NCI-H1092 treated with DMSO at 0.1 percent for 48 hours (cell line): ENCODE results near the gene SLC6A11.

Experiments
- DNase-seq: peaks from one replicate; lab custom pipeline; 2025; lab: John Stamatoyannopoulos, UW

SLC6A11 gene

DNA sequence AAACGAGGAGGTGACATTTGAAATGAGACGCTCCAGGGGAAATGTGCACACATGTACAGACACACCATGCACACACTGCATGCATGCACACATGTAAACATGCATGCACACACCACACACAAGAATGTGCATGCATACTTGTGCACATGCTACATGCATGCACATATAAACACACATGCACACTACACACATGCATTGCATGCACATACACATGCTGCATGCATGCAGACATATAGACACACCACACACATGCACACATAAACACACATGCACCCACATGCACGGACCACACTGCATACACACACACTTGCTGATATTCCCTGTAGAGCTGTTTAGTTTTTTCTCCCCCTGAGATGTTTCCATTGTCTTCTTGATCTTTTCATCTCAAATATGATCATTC is 138.7 kb downstream of the SLC6A11 start:
- no peak for DNase-seq

DNA sequence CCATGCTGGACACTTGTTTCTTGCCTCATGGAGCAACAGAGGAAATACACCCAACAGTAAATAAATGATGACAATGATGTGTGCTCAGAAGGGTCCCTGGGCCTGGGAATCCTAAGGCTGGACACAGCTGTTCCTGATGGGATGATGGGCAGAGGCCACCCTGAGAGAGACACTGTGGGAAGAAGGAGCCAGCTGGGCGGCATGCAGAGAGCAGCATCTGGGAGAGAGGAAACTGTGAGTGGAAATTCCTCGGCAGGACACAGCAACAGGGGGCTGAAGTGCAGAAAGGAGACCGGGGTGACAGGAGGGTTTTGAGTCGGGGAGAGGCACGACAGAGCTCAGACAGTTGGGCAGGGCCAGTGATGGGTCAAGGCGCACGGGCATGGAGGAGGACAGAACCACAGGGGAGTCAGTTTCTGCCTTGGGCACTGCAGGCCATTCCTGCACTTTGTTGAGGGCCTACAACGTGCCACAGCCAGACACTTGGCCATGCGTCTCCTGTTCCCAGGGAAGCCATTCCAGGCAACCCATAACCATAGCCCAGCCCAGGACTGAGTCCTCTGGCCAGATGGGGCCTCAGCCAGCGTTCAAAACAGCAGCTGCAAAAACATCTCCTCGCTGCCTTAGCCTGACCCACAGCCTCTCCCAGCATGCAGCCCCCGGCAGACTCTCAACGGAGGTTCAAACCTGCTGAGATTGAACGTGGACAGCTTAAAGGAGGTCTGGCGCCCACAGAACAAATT is 139.9 kb downstream of the SLC6A11 start:
- DNase-seq: no peak

DNA sequence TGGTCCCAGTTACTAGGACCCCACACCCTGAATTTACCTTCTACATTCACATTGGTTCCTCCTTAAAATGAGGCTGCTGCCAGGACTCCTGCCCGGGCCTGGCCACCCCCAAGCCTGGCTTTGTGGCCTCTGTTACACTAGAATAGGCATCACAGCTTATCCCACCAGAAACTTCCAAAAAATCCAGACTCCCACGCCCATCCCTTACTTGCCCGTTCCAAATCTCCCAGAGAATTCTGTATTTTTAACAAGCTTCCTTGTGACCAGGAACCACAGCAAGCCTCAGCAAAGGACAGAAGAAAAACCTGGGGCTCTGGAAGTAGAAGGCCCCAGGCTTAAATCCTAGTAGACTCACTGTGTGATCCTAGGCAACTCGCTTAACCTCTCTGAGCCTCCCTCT is 140.5 kb downstream of the SLC6A11 start:
- no peak for DNase-seq

- no peak for DNase-seq
Observed at GRCh38 chr3:10956986-10957385, 141.0 kb downstream of the SLC6A11 start.

DNA sequence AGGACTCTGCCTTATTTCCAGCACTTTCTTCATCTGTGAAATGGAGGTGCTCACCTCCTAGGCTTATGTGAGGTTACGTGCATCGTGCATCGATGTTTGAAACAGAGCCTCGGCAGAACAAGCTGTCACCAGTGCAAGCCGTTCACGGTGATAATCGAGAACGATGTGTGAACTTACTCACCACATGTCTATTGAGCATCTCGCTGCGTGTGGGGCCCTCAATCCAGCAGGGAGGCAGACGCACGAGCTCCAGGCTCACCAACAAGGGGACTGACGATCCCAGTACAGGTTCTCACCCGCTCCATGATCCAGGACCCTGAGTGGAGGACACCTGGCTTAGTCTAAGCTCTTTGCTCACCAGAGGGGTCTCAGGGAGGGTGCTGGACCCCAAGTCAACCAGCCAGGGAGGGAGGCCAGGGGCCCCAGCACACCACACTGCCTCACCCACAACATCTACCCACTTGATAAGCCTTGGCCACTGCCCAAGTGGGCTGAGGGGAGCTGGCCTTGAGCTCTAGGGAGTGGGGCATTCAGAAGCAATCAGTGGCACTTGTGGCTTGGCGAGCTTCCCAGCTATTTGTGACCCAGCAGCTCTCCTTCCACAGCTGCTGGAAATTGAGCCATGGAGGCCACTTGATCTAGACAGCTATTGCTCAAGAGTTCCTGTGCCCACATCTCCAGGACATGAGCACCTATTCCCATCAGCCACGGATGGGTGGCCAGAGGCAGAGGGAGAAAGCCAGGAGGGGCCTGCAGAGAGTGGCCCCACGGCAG is 142.1 kb downstream of the SLC6A11 start:
- peak; percentile 92 for DNase-seq

- DNase-seq: no peak
Observed at GRCh38 chr3:10960255-10960654, 144.2 kb downstream of the SLC6A11 start.

- DNase-seq: peak; percentile 38
Observed at GRCh38 chr3:10961921-10962320, 145.9 kb downstream of the SLC6A11 start.

GRCh38 chr3:10962481-10963036 is 146.5 kb downstream of the SLC6A11 start:
- peak; percentile 83 for DNase-seq

- no peak for DNase-seq
Observed at GRCh38 chr3:10964537-10965167, 148.6 kb downstream of the SLC6A11 start.

- DNase-seq: peak; percentile 64
Observed at GRCh38 chr3:10968401-10968800, 152.4 kb downstream of the SLC6A11 start.

DNA sequence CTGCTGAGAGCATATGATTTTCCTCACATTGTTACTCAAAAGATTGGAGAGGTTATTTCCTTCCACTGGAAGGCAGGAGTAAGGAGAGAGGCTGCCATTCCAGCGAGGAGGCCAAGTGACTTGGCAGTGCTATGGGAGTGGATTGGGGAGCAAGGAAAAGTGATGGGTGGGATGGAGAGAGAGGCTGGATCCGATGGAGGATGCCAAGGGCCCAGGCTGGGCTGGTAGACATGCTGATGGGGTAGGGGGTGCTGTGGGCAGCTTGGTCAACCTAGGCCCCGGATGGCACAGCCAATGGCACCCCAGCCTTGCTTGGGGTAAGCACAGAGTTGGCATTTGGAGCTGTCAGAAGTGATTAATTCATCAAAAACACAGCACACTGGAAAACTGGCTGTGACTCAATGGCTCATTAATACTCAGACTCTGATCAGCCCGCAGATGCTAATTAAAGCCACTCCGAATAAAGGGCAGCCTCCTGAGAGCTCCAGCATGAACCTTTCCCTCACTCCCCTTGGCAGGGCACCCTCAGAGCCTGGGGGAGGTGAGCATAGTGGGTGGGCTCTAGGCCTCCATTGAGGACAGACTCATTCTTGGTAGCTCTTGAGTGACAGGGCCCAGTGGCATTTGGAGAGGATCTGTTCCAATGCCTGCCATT is 154.4 kb downstream of the SLC6A11 start:
- no peak for DNase-seq

- no peak for DNase-seq
Observed at GRCh38 chr3:10972072-10972782, 156.2 kb downstream of the SLC6A11 start.

DNA sequence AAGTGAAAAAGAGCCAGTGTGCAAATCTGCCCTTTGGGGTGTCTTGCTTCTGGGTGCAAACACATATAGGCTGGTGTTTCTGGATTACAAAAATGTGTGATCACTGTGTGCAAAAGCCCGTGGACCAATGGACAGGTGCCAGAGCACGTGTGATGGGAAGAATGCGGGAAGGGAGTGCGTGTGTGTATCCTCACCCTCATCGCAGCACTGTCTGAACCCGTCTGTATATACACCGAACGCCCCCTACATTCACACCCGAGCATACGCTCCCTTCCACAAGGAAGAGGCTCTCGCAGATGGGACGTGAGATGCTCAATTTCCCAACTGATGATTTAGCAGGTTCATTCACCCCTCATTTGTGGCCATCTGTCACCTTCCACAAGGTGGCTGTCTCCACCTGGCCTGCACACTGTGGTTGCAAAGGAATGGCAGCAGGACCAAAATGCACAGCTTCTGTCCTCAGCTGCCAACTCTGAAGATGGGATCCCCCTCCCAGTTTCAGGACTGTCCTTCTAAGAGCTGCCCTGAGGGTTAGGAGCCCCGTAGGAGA is 157.1 kb downstream of the SLC6A11 start:
- no peak for DNase-seq

DNA sequence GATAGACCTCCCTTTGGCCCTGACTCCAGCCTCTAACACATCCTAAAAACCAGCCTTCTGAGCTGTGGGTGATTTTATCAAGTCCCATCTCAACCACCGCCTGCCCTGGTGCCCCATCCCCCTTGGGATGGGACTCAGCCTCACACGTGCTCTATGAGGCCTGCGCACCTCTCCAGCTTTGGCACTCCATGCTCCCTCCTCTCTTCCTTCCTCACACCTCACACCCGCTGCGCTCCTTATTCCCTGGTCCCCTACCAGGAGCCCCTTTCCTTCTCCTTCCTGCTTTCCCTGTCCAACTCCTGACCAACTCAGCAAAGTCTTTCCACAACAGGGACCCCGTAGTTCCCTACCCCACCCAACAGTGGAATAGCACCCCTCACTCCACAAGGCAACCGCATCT is 158.1 kb downstream of the SLC6A11 start:
- DNase-seq: no peak

DNA sequence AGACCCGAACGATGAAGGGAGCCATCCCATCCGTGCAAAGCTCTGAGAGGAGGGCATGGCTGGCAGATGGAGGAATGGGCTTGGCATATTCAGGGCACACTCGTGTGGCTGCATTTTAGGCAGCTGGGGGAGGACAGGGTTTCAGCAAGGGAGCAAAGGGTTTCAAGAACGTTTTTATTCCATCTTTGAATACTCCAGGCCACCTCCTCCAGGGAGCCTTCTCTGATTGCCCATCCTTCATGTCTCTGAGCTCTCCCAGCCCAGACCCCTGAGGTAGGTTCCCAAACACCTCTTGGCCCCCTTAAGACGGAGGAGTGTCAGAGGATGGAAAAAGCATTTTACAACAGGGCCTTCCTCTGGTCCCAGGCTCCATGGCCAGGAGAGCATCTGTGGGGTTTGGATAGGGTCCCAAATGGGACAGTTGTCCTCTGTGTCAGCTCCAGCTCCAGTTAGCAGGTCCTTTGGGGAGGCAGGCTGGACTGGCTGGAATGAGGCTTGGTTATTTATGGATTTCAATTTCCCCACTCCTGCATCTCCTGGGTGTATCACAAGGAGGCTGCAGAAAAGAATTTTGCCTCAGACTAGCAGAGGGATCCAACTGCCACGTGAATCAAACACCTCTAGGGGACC is 158.8 kb downstream of the SLC6A11 start:
- no peak for DNase-seq

GRCh38 chr3:10975695-10976234 is 159.7 kb downstream of the SLC6A11 start:
- no peak for DNase-seq

DNA sequence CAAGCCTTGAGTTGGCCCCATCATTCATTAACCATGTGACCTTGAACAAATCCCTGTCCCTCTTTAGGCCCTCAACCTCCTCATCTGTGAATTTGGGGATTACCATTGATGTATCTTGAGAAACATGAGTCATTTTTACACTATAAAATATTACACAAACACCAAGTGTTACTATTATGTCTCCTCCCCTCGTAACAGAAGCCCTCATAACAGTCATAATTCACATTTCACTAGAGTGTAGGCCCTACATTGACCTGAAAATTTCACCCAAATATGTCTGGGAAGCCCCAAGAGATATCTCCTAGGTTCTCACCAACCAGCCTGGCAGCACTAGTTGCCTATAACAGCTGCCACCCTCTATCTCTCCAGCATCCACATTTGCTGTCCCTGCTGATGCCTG is 160.7 kb downstream of the SLC6A11 start:
- no peak for DNase-seq

DNA sequence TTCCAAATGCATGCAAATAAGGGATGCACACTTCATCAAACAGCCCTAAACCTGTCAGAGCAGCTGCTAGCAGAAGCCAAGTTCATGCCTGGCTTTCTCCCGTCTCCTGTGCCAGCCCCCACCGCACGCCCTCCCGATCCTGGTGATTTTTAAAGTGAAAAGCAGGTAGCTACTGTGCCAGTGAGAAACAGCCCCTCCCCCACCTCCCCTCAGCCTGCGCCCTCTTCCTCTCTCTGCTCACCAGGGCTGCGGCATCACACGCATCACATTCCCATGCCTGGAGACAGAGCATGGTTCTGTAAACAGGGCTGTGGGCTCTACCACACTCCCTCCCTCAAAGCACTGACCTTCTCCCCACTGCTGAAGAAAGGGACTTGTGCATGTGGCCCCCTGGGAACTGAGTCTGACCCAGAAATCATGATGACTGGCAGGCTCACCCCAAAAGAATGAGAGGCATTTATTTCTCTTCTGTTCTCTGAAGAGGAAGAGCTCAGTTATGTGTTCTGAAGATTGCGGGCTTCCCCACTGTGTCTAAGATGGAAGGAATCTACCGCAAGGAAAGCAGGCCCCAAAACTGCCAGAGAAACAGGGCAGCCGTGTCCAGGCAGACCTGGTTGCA is 162.0 kb downstream of the SLC6A11 start:
- no peak for DNase-seq

DNA sequence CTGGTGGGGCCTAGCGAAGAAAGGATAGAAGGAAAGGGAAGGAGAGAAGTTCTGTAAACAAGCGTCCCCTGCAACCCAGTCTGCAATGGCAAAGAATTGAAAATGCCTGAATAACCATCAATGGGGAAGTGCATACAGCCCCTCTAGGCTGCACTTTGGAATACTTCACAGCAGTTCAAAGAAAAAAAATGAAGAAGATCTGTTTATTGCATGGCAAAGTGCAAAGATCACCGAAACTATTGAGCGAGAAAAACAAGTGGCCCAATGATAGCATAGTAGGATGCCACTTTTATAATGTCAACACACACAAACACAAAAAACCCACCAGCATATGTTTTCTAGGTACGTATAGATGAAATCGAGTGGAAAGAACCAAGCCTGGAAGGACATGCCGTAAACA is 162.9 kb downstream of the SLC6A11 start:
- DNase-seq: no peak

- DNase-seq: no peak
Observed at GRCh38 chr3:10980312-10980711, 164.3 kb downstream of the SLC6A11 start.
